A549 (cell line): ENCODE data around the gene DNHD1. TPM values are rescaled to one million over a fixed set of nuclear protein-coding genes. Genes with fewer than 3 reads are reported as not detected.

Experiments
- ATAC-seq, 2 experiments: fragments of 200-7000 bp in 1 of 2; fragments of >200 bp in 1 of 2; cut with Nextera tagmentation in 1 of 2; cut with Tn5 transposase in 1 of 2; 3 replicates each; pipeline versions ENCODE4 v1.8.0 to v1.9.1; 2018 to 2020; ENCODE audit warnings: mild to moderate bottlenecking in 1 of 2, moderate library complexity in 1 of 2
- CTCF ChIA-PET: fragments of 300-600 bp; sonication (Branson Sonifier 250); formaldehyde crosslinking; extraction: SDS; loops from one replicate; lab custom pipeline; 2021; ENCODE audit warnings: antibody characterized with exemption, inconsistent platforms; lab: Yijun Ruan, JAX
- POLR2A ChIA-PET: fragments of 350-600 bp; formaldehyde crosslinking; extraction: SDS; loops from one replicate; lab custom pipeline; 2021; ENCODE audit warnings: antibody characterized with exemption, inconsistent platforms; lab: Yijun Ruan, JAX
- DNase-seq, 2 experiments: peaks; one replicate each; pipeline versions ENCODE4 v3.0.0 to v3.0.0-alpha.2; 2011 to 2016; ENCODE audit warnings: low read depth in 1 of 2, low spot score in 1 of 2
- FAIRE-seq: peaks from 2 replicates; lab custom pipeline; 2011; peaks lifted over from hg19 to GRCh38; lab: Jason Lieb, UNC
- H3K27ac ChIP-seq, 2 experiments: fragments of >200 bp; sonication (Bioruptor Twin); formaldehyde crosslinking; 3 replicates each; pipeline ENCODE4 v1.5.1; 2016 to 2017
- H3K4me1 ChIP-seq: fragments of >200 bp; sonication (Bioruptor Twin); formaldehyde crosslinking; 3 replicates; pipeline ENCODE4 v1.6.1; 2016
- H3K4me2 ChIP-seq: fragments of >200 bp; sonication (Bioruptor Twin); formaldehyde crosslinking; 3 replicates; pipeline ENCODE4 v1.6.1; 2016
- H3K4me3 ChIP-seq: fragments of >200 bp; sonication (Bioruptor Twin); formaldehyde crosslinking; 3 replicates; pipeline ENCODE4 v1.5.1; 2016
- H3K9me3 ChIP-seq: fragments of >200 bp; sonication (Bioruptor Twin); formaldehyde crosslinking; 3 replicates; pipeline ENCODE4 v1.6.1; 2016
- EP300 ChIP-seq, 2 experiments: fragments of >200 bp; sonication (Bioruptor Twin); formaldehyde crosslinking; IDR thresholded peaks; 2 replicates in 1 of 2; 3 replicates in 1 of 2; pipeline ENCODE4 v1.6.1; 2016 to 2017
- FOXS1 ChIP-seq: fragments of 250-450 bp; sonication (Bioruptor Pico); IDR thresholded peaks from 2 replicates; pipeline ENCODE4 v1.5.0; 2020; ENCODE audit warnings: mild to moderate bottlenecking, moderate library complexity
- HDAC2 ChIP-seq: fragments of 200-600 bp; sonication (generic); IDR thresholded peaks from 2 replicates; pipeline ENCODE4 v1.6.1; 2016
- HOXA7 ChIP-seq: fragments of 250-450 bp; sonication (Bioruptor Pico); IDR thresholded peaks from 2 replicates; pipeline ENCODE4 v1.5.0; 2020; ENCODE audit warnings: mild to moderate bottlenecking, moderate library complexity
- HOXB5 ChIP-seq: fragments of 250-450 bp; sonication (Bioruptor Pico); IDR thresholded peaks from 2 replicates; pipeline ENCODE4 v1.5.0; 2020; ENCODE audit warnings: mild to moderate bottlenecking, moderate library complexity
- KDM1A ChIP-seq: fragments of 200-600 bp; sonication (generic); IDR thresholded peaks from 2 replicates; pipeline ENCODE4 v1.6.1; 2016; ENCODE audit warnings: low read depth, mild to moderate bottlenecking
- MAFK ChIP-seq: fragments of 450-650 bp; IDR thresholded peaks from 2 replicates; pipeline ENCODE4 v1.6.1; 2014; ENCODE audit not compliant: partially characterized antibody
- NPAS2 ChIP-seq: fragments of 250-450 bp; sonication (Bioruptor Pico); IDR thresholded peaks from 2 replicates; pipeline ENCODE4 v1.8.0; 2022; ENCODE audit warnings: mild to moderate bottlenecking, moderate library complexity, borderline replicate concordance
- POLR2AphosphoS2 ChIP-seq: conservative IDR thresholded peaks from 2 replicates; pipeline ENCODE4 v1.6.1; 2012; ENCODE audit warnings: low read length, improper control_type of control experiment, inconsistent platforms
- RARB ChIP-seq: fragments of 250-450 bp; sonication (Bioruptor Pico); IDR thresholded peaks from 2 replicates; pipeline ENCODE4 v1.8.0; 2021; ENCODE audit warnings: mild to moderate bottlenecking, moderate library complexity
- ZFP36 ChIP-seq: fragments of 450-650 bp; IDR thresholded peaks from 2 replicates; pipeline ENCODE4 v1.6.1; 2014; ENCODE audit warnings: borderline replicate concordance; ENCODE audit not compliant: partially characterized antibody
- WGBS: methylation state at CpG from one replicate; pipeline ENCODE4 v1.1.6; 2017; ENCODE audit errors: missing lambda C conversion rate; 5-methylcytosine and 5-hydroxymethylcytosine counted together
- polyA plus RNA-seq, 4 experiments: library from polyadenylated mRNA; depleted of rRNA in 3 of 4; stranded (reverse); fragments of >200 nt; fragmentation: RNase III in 1 of 4; extraction: RNeasy Plus Mini Kit Qiagen cat#74134 plus additional on column Dnase treatment in 1 of 4; gene quantifications; 2 replicates in 3 of 4; 3 replicates in 1 of 4; pipeline ENCODE4 v1.2.3, GENCODE V29; 2011 to 2017
- TF ChIP-seq, protein P1 (sequence below): fragments of 250-450 bp; sonication (Bioruptor Pico); IDR thresholded peaks from 2 replicates; pipeline ENCODE4 v1.5.0; 2021; ENCODE audit warnings: mild to moderate bottlenecking, moderate library complexity, borderline replicate concordance
- TF ChIP-seq, protein P2 (sequence below): fragments of >200 bp; sonication (Bioruptor Twin); formaldehyde crosslinking; IDR thresholded peaks from 3 replicates; pipeline ENCODE4 v1.6.1; 2016

The DNHD1 gene
- polyA plus RNA-seq, 2 of the 4 experiments (the other 2 are of a cell fraction): 6.8 to 8.6 TPM

DNA sequence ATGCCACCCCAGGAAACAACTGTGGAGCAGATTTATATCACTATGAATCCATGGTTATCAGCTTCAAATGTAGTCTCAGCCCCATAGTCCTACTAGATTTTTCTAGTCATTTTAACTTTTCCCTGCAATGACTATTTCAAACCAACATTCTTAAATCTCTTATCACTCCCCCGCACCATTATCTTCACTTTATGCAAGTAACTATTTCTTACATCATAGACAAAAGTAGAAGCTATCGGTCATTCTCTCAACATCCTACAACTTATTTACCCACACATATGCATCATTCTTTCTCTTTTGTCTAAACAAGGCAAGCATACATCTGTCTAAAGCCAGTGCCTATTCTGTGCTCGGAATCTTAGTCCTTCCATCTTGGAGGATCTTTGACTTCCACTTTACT, 11.4 kb upstream of the DNHD1 start:
- ChIA-PET POLR2A (no interaction called here), CTCF (interaction anchor here (1.4 to 2.1 kb wide), 3 partner anchors 11 to 106 kb away, joined by 4 to 7 read pairs (median 4); no protein-coding TSS in a partner anchor)
- Histone ChIP-seq H3K4me3 (no peak overlapping the region), H3K4me2 (no peak overlapping the region), H3K4me1 (peaks cover 19% of the 10 kb centered on the region), H3K9me3 (no peaks in the 10 kb centered on the region), H3K27ac (no peak overlapping the region)
- ATAC-seq: no peak
- WGBS: 63% methylated on average over 3 of the region's 3 CpGs
- TF ChIP-seq, protein P1, sequence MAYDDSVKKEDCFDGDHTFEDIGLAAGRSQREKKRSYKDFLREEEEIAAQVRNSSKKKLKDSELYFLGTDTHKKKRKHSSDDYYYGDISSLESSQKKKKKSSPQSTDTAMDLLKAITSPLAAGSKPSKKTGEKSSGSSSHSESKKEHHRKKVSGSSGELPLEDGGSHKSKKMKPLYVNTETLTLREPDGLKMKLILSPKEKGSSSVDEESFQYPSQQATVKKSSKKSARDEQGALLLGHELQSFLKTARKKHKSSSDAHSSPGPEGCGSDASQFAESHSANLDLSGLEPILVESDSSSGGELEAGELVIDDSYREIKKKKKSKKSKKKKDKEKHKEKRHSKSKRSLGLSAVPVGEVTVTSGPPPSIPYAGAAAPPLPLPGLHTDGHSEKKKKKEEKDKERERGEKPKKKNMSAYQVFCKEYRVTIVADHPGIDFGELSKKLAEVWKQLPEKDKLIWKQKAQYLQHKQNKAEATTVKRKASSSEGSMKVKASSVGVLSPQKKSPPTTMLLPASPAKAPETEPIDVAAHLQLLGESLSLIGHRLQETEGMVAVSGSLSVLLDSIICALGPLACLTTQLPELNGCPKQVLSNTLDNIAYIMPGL (CRISPR knock-in tag): no peak
- no peak for DNase-seq
- FAIRE-seq: no peak

- TF ChIP-seq POLR2AphosphoS2 (no peak), ZFP36 (no peak), HOXB5 (CRISPR knock-in tag) (no peak), EP300 (IDR thresholded peaks at IDR 0.05) (no peak), RARB (CRISPR knock-in tag) (no peak), KDM1A (no peak), HOXA7 (CRISPR knock-in tag) (no peak), MAFK (no peak)
- TF ChIP-seq, protein P1 (CRISPR knock-in tag): no peak
- WGBS: 95% methylated on average over 3 of the region's 3 CpGs
- POLR2A ChIA-PET: no interaction called here
- no peak overlapping the region for H3K27ac ChIP-seq
- CTCF ChIA-PET: interaction anchor here (0.6 to 1.4 kb wide), 4 partner anchors 11 to 61 kb away, joined by 3 to 4 read pairs (median 4); partner anchors contain the start of gene DNHD1
- DNase-seq (no peak), ATAC-seq (no peak), FAIRE-seq (no peak)
- no peak overlapping the region for H3K4me3 ChIP-seq
- H3K4me2 ChIP-seq: no peak overlapping the region
- no peaks in the 10 kb centered on the region for H3K9me3 ChIP-seq
- peaks cover 19% of the 10 kb centered on the region for H3K4me1 ChIP-seq
Observed at GRCh38 chr11:6486256-6486655, 10.8 kb upstream of the DNHD1 start.

- no peaks in the 10 kb centered on the region for H3K9me3 ChIP-seq
- ChIA-PET POLR2A (no interaction called here), CTCF (interaction anchor here (0.6 to 3.0 kb wide), 5 partner anchors 10 to 767 kb away, joined by 3 to 13 read pairs (median 4); partner anchors contain the start of gene DNHD1)
- no peak overlapping the region for H3K27ac ChIP-seq
- H3K4me1 ChIP-seq: peaks cover 19% of the 10 kb centered on the region
- ATAC-seq (no peak), DNase-seq (no peak), FAIRE-seq (no peak)
- H3K4me3 ChIP-seq: no peak overlapping the region
- 98% methylated on average over 1 of the region's 1 CpG for WGBS
- no peak overlapping the region for H3K4me2 ChIP-seq
- TF ChIP-seq HDAC2 (no peak), HOXB5 (CRISPR knock-in tag) (no peak)
Observed at GRCh38 chr11:6486938-6487337, 10.1 kb upstream of the DNHD1 start.

- no peaks in the 10 kb centered on the region for H3K9me3 ChIP-seq
- peaks cover 9% of the 10 kb centered on the region; the same call in 2 of the 3 replicates for H3K4me1 ChIP-seq
- 93% methylated on average over 6 of the region's 6 CpGs for WGBS
- TF ChIP-seq, protein P2, sequence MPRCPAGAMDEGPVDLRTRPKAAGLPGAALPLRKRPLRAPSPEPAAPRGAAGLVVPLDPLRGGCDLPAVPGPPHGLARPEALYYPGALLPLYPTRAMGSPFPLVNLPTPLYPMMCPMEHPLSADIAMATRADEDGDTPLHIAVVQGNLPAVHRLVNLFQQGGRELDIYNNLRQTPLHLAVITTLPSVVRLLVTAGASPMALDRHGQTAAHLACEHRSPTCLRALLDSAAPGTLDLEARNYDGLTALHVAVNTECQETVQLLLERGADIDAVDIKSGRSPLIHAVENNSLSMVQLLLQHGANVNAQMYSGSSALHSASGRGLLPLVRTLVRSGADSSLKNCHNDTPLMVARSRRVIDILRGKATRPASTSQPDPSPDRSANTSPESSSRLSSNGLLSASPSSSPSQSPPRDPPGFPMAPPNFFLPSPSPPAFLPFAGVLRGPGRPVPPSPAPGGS: no peak
- TF ChIP-seq NPAS2 (CRISPR knock-in tag) (no peak), FOXS1 (no peak)
- FAIRE-seq (no peak), ATAC-seq (no peak), DNase-seq (no peak)
- H3K4me3 ChIP-seq: no peak overlapping the region
- CTCF ChIA-PET: interaction anchor here (1.0 to 3.0 kb wide), 6 partner anchors 12 to 110 kb away, joined by 3 to 13 read pairs (median 4); no protein-coding TSS in a partner anchor
- H3K4me2 ChIP-seq: no peak overlapping the region
- POLR2A ChIA-PET: interaction anchor here (0.9 kb wide), 1 partner anchor 109 kb away, joined by 3 read pairs; no protein-coding TSS in a partner anchor
- H3K27ac ChIP-seq: no peak overlapping the region
Observed at GRCh38 chr11:6488342-6488741, 8.7 kb upstream of the DNHD1 start.
